Smooth muscle cell (in vitro differentiated cells): Measurements from ENCODE around the gene ILF2. TPM values are rescaled to one million over a fixed set of nuclear protein-coding genes. Genes with fewer than 3 reads are reported as not detected.

Source experiments
- DNase-seq: peaks from one replicate; lab custom pipeline; 2025; ENCODE audit not compliant: unreplicated experiment; lab: John Stamatoyannopoulos, UW
- H2AFZ ChIP-seq: fragments of 200-600 bp; sonication (generic); 2 replicates; pipeline ENCODE4 v1.6.0; 2016; ENCODE audit warnings: antibody characterized with exemption, low read depth, mild to moderate bottlenecking
- H3F3A ChIP-seq: fragments of 200-600 bp; sonication (generic); 2 replicates; pipeline ENCODE4 v1.6.0; 2017; ENCODE audit warnings: antibody characterized with exemption, low read depth
- H3K27ac ChIP-seq: fragments of 200-600 bp; sonication (generic); 2 replicates; pipeline ENCODE4 v1.5.1; 2016; ENCODE audit warnings: low read depth, mild to moderate bottlenecking
- H3K27me3 ChIP-seq: fragments of 200-600 bp; sonication (generic); 2 replicates; pipeline ENCODE4 v1.6.1; 2016; ENCODE audit warnings: low read depth, mild to moderate bottlenecking
- H3K36me3 ChIP-seq: fragments of 200-600 bp; sonication (generic); 2 replicates; pipeline ENCODE4 v1.5.1; 2016; ENCODE audit warnings: low read depth
- H3K4me1 ChIP-seq: fragments of 200-600 bp; sonication (generic); 2 replicates; pipeline ENCODE4 v1.5.1; 2016; ENCODE audit warnings: low read depth
- H3K4me2 ChIP-seq: fragments of 200-600 bp; sonication (generic); 2 replicates; pipeline ENCODE4 v1.6.0; 2016; ENCODE audit warnings: mild to moderate bottlenecking
- H3K4me3 ChIP-seq: fragments of 200-600 bp; sonication (generic); 2 replicates; pipeline ENCODE4 v1.5.1; 2016; ENCODE audit warnings: mild to moderate bottlenecking
- H3K79me2 ChIP-seq: fragments of 200-600 bp; sonication (generic); 2 replicates; pipeline ENCODE4 v1.6.0; 2016; ENCODE audit warnings: low read depth, mild to moderate bottlenecking
- H3K9ac ChIP-seq: fragments of 200-600 bp; sonication (generic); 2 replicates; pipeline ENCODE4 v1.6.0; 2016; ENCODE audit warnings: low read depth
- H3K9me3 ChIP-seq: fragments of 200-600 bp; sonication (generic); replicated peaks from 2 replicates; pipeline ENCODE4 v1.5.1; 2016; ENCODE audit warnings: low read depth
- H4K20me1 ChIP-seq: fragments of 200-600 bp; sonication (generic); 2 replicates; pipeline ENCODE4 v1.6.0; 2016; ENCODE audit warnings: low read depth
- CTCF ChIP-seq: fragments of 200-600 bp; sonication (generic); IDR thresholded peaks from 2 replicates; pipeline ENCODE4 v1.5.1; 2017; ENCODE audit warnings: borderline replicate concordance, mild to moderate bottlenecking, antibody characterized with exemption; ENCODE audit not compliant: insufficient read depth, poor library complexity, severe bottlenecking
- WGBS: methylation state at CpG from one replicate; pipeline ENCODE4 v1.1.7; 2016; ENCODE audit warnings: low lambda C conversion rate; 5-methylcytosine and 5-hydroxymethylcytosine counted together
- polyA plus RNA-seq: library from polyadenylated mRNA; unstranded; fragments of >200 nt; fragmentation: Nextera tagmentation; extraction: Ambion mirVana; gene quantifications from 2 replicates; pipeline ENCODE4 v1.2.1, GENCODE V29; 2016
- total RNA-seq: library from RNA; depleted of rRNA; stranded (reverse); fragments of >200 nt; gene quantifications from 2 replicates; pipeline ENCODE4 v1.2.3, GENCODE V29; 2014

ILF2 gene
- total and polyA plus RNA-seq, 2 experiments from 2014 or later = 201 to 241 TPM

DNA sequence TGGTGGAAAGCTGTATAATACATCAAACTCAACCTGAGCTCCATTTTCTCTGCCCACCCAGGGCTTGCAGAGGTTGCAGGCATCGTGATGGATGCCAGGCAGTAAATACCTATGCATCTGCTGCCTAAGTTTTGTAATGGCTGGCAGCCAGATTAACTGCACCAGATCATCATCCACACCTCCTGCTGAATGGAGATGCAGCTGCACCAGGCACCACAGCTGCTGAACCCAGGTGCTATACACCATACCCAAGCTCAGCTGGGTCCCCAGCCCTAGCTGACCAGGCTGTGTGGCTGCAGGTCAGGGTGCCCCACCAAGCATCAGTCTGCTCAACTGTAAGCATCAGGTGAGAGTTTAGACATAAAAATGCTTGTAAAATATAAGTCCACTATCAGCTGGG is 19.0 kb downstream of the ILF2 start:
- H4K20me1 ChIP-seq = no peaks in the 10 kb centered on the region
- no peaks in the 10 kb centered on the region for H3K36me3 ChIP-seq
- no peak overlapping the region for H3K27ac ChIP-seq
- WGBS = 86% methylated on average over 1 of the region's 1 CpG
- H3F3A ChIP-seq = peaks cover 4% of the 10 kb centered on the region
- H3K27me3 ChIP-seq = no peaks in the 10 kb centered on the region
- no peak overlapping the region for H3K9ac ChIP-seq
- DNase-seq = no peak
- H2AFZ ChIP-seq = no peak overlapping the region
- no peak for TF ChIP-seq CTCF
- H3K4me2 ChIP-seq = no peak overlapping the region
- H3K4me1 ChIP-seq = no peaks in the 10 kb centered on the region
- no peaks in the 10 kb centered on the region for H3K79me2 ChIP-seq
- no peaks in the 10 kb centered on the region for H3K9me3 ChIP-seq
- no peak overlapping the region for H3K4me3 ChIP-seq

GRCh38 chr1:153649863-153650235 is 20.9 kb downstream of the ILF2 start:
- no peaks in the 10 kb centered on the region for H3K79me2 ChIP-seq
- TF ChIP-seq CTCF = no peak
- H2AFZ ChIP-seq = no peak overlapping the region
- no peak overlapping the region for H3K4me3 ChIP-seq
- peaks cover 4% of the 10 kb centered on the region for H3K36me3 ChIP-seq
- H3K4me2 ChIP-seq = no peak overlapping the region
- no peaks in the 10 kb centered on the region for H3K9me3 ChIP-seq
- DNase-seq = no peak
- H3K27me3 ChIP-seq = no peaks in the 10 kb centered on the region
- no peaks in the 10 kb centered on the region for H4K20me1 ChIP-seq
- H3K9ac ChIP-seq = no peak overlapping the region
- WGBS = 95% methylated on average over 2 of the region's 2 CpGs
- H3K27ac ChIP-seq = no peak overlapping the region
- peaks cover 15% of the 10 kb centered on the region for H3F3A ChIP-seq
- H3K4me1 ChIP-seq = no peaks in the 10 kb centered on the region

DNA sequence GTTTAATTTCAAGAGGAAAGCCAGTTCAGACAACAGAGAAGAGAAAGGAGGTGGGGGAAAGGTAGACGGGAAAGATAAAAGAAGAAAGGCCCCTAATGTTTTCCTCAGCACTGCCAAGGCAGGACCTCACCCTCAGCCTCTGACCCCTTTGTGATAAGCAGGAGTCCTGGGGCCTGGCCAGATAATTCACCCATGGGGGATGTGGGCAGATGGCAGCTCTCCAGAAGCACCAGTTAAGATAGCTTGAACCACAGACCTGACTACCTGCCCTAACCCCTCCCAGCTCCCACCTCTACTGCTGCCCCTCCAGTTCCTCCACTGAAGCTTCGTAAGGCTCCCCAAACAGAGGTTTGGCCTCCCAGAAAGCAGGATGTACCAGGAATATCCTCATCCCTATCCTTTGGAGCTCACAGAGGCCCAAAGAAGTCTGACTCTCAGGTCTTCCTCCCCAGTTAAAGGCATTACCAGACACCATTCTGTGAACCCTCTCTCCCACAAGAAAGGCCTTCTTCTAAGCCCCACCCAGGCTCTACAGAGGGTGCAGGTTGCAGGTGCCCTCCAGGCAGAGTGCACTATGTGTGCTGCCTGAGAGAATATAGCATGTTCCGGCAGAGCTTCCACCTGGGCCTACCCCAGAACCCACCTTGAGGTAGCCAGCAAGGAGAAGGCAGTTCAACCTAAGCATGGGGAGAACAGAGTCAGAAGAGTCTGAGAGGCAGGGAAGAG is 21.5 kb downstream of the ILF2 start:
- Histone ChIP-seq H3K27me3 (no peaks in the 10 kb centered on the region), H3K4me1 (no peaks in the 10 kb centered on the region), H3K4me3 (no peak overlapping the region), H3K27ac (no peak overlapping the region), H2AFZ (no peak overlapping the region), H3K9me3 (no peaks in the 10 kb centered on the region), H3F3A (peaks cover 15% of the 10 kb centered on the region), H4K20me1 (peaks cover 1% of the 10 kb centered on the region), H3K36me3 (peaks cover 4% of the 10 kb centered on the region), H3K9ac (no peak overlapping the region), H3K79me2 (no peaks in the 10 kb centered on the region), H3K4me2 (no peak overlapping the region)
- 63% methylated on average over 3 of the region's 3 CpGs for WGBS
- DNase-seq = no peak
- TF ChIP-seq CTCF = no peak
